Measurements from ENCODE around the gene NFKB2. TPM values are rescaled to one million over a fixed set of nuclear protein-coding genes. Genes with fewer than 3 reads are reported as not detected.

NFKB2 gene
- total and polyA plus RNA-seq, 4 donors: 34.6 to 114 (median 50.5) TPM

- H3K4me3 ChIP-seq: no peak overlapping the region
- DNase-seq (peak in 1 of 3 donors; percentile 7), ATAC-seq (ENCODE audit: insufficient read depth, low FRiP score) (no peak)
- H3K27ac ChIP-seq (ENCODE audit: low read depth in 1 of 2, low read length in 1 of 2): no peak overlapping the region
- 93 to 98% methylated on average over 14 of the region's 14 CpGs for WGBS, 2 donors
- peaks cover 0 to 1% (median 0%) of the 10 kb centered on the region in 3 donors for H3K27me3 ChIP-seq (ENCODE audit: control insufficient read depth in 3 of 3, insufficient read depth in 3 of 3, low read length in 2 of 3)
- H3K36me3 ChIP-seq (ENCODE audit: control insufficient read depth in 4 of 4, insufficient read depth in 4 of 4, low read length in 4 of 4): peaks cover 0 to 31% (median 4%) of the 10 kb centered on the region in 4 donors
- no peak overlapping the region for H3K9ac ChIP-seq (ENCODE audit: insufficient read depth in 1 of 2, low read length in 2 of 2)
- TF ChIP-seq CTCF (IDR thresholded peaks at IDR 0.05; ENCODE audit: control extremely low read depth, extremely low read depth): no peak
- peaks cover 0 to 19% (median 14%) of the 10 kb centered on the region in 5 donors for H3K4me1 ChIP-seq (ENCODE audit: control insufficient read depth in 5 of 5, insufficient read depth in 5 of 5, low read length in 5 of 5)
- H3K9me3 ChIP-seq (ENCODE audit: control insufficient read depth in 4 of 4, insufficient read depth in 3 of 4, low read length in 3 of 4): no peaks in the 10 kb centered on the region
These were observed 2.0 kb downstream of the NFKB2 start for GRCh38 chr10:102397222-102398171.

GRCh38 chr10:102398172-102399020 is 2.9 kb downstream of the NFKB2 start:
- Histone ChIP-seq H3K27me3 (ENCODE audit: control insufficient read depth in 3 of 3, insufficient read depth in 3 of 3, low read length in 2 of 3) (no peaks in the 10 kb centered on the region), H3K4me1 (ENCODE audit: control insufficient read depth in 5 of 5, insufficient read depth in 5 of 5, low read length in 5 of 5) (peaks cover 0 to 18% (median 14%) of the 10 kb centered on the region in 5 donors), H3K4me3 (no peak overlapping the region), H3K36me3 (ENCODE audit: control insufficient read depth in 4 of 4, insufficient read depth in 4 of 4, low read length in 4 of 4) (peaks cover 0 to 36% (median 6%) of the 10 kb centered on the region in 4 donors), H3K27ac (ENCODE audit: low read depth in 1 of 2, low read length in 1 of 2) (no peak overlapping the region), H3K9me3 (ENCODE audit: control insufficient read depth in 4 of 4, insufficient read depth in 3 of 4, low read length in 3 of 4) (no peaks in the 10 kb centered on the region), H3K9ac (ENCODE audit: insufficient read depth in 1 of 2, low read length in 2 of 2) (no peak overlapping the region)
- ATAC-seq (ENCODE audit: insufficient read depth, low FRiP score) (no peak), DNase-seq (no peak)
- WGBS, 2 donors: 92% methylated on average over 21 of the region's 21 CpGs
- no peak for TF ChIP-seq CTCF (IDR thresholded peaks at IDR 0.05; ENCODE audit: control extremely low read depth, extremely low read depth)

GRCh38 chr10:102399217-102400021 is 3.9 kb downstream of the NFKB2 start:
- TF ChIP-seq CTCF (IDR thresholded peaks at IDR 0.05; ENCODE audit: control extremely low read depth, extremely low read depth): peak; percentile 92
- H3K27me3 ChIP-seq (ENCODE audit: control insufficient read depth in 3 of 3, insufficient read depth in 3 of 3, low read length in 2 of 3): no peaks in the 10 kb centered on the region
- peak; percentile 76 for ATAC-seq (ENCODE audit: insufficient read depth, low FRiP score)
- DNase-seq: peak; percentile 88 to 93 (median 92)
- peak overlapping the region; percentile 34 for H3K4me3 ChIP-seq
- peaks cover 0 to 36% (median 9%) of the 10 kb centered on the region in 4 donors for H3K36me3 ChIP-seq (ENCODE audit: control insufficient read depth in 4 of 4, insufficient read depth in 4 of 4, low read length in 4 of 4)
- peak overlapping the region; percentile 78 to 82 for H3K27ac ChIP-seq (ENCODE audit: low read depth in 1 of 2, low read length in 1 of 2)
- H3K4me1 ChIP-seq (ENCODE audit: control insufficient read depth in 5 of 5, insufficient read depth in 5 of 5, low read length in 5 of 5): peaks cover 0 to 16% (median 13%) of the 10 kb centered on the region in 5 donors
- 4 to 5% methylated on average over 68 to 72 of the region's 72 CpGs for WGBS, 2 donors
- no peaks in the 10 kb centered on the region for H3K9me3 ChIP-seq (ENCODE audit: control insufficient read depth in 4 of 4, insufficient read depth in 3 of 4, low read length in 3 of 4)
- peak overlapping the region; percentile 39 to 72 for H3K9ac ChIP-seq (ENCODE audit: insufficient read depth in 1 of 2, low read length in 2 of 2)

Data from lung (tissue), 12 donors.